Endothelial cell of hepatic sinusoid (primary cell): ENCODE data around the gene OR2V1.
"Not testable (repeated sequence)": the region's sequence is repeated elsewhere in the genome, so short reads cannot be mapped to it uniquely, and the experiment has no call there.

Experiments used
- in situ Hi-C: cut with HindIII; loops from 2 replicates; pipeline ENCODE4 v1.10.0; 2017; ENCODE audit warnings: low sequenced_read_pairs

The OR2V1 gene

DNA sequence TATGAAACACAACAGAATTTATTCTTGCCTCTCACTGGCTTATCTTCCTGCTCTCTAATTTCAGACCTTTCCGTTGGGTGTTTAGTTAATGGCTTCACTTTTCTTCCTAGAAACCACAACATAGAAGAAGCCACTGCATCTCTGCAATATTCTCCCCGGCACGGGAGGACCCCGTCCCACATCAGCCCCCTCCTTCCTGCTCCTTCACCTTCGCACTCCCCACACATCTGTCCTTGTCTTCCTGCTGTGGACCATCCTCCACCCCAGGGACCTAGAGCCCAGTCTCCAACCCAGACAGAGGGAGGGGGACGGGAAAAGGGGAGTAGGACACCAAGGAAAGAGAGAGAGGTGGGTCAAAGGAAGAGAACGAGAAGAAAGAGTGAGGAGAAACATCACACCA, 1.4 kb downstream of the OR2V1 start:
- in situ Hi-C loops = no loop called here

- in situ Hi-C loops = no loop called here
Measured at GRCh38 chr5:181127907-181128626, 2.9 kb downstream of the OR2V1 start.

- in situ Hi-C loops = no loop called here
Measured at GRCh38 chr5:181127456-181127855, 3.5 kb downstream of the OR2V1 start.

DNA sequence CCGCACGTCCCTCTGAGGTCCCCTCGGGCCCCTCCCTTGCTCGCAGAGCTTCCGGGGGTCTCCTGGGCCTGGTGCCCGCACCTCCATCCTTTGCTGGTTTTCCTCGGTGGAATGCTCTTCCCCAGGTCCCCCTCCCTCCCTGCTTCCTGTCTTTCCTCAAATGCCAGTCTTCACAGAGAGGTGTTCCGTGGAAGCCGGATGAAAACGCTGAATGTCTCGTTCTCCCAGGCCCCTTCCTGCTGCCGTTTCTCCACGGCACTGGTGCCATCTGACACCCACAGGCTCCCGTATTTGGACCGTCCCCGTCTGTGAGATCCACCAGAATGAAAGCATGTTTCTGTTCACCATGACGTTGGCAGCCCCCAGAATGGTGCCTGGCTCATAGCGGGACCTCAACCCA, 4.1 kb downstream of the OR2V1 start:
- in situ Hi-C loops = no loop called here

DNA sequence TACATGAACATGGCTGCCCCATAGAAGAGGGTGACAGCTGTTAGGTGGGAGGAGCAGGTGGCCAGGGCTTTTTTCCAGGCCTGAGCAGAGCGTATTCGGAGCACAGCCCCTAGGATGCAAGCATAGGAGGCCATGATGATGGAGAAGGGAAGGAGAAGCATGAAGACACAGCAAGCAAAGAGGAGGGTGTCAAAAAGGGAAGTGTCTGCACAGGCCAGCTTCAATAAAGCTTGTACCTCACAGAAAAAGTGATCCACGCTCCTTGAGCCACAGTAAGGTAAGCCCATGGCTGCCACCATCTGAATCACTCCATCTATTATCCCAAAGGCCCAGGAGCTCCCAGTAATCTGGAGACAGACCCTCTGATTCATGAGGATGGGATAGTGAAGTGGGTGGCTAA, 6.4 kb downstream of the OR2V1 start:
- in situ Hi-C loops = no loop called here

DNA sequence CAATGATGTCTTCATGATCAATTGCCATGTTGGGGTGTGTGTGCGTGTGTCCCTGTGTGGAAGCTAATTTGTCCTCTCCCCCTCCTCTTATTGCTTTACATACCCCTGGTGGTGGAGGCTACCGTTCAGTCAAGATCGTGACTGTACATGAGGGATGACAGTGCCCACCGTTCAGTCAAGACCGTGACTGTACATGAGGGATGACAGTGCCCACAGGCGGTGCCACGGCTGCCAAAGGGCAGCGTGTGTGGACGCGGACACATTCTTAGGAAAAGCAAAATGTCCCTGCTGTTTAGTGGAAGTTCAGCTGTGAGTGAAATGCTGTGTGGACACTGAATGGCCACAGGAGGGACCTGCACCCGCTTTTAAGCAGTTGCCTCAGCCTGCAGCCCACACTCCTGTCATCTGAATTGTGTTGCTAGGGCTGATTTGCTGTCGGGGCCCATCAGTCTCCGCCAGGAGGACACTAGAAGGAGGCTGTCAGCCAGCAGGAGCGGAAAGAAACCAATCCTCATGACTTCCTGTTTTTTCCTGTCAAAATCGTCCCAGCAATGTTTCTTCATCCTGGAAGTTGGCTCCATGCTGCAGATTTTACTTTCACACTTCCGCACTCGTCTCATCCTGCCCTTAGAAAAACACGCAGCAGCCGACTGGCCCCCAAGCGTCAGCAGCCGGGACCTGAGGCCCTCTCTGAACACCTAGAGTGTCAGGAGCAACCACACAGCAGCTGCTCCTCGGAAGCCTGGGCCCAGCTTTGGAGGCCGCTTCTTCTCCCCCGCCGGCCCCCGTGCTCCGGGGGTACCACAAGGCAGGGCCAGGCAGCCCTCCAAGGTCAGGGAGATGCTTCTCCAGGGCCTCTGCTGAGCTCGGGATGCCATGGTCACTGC, 9.1 kb downstream of the OR2V1 start:
- in situ Hi-C loops = no loop called here

GRCh38 chr5:181120761-181121160, 10.2 kb downstream of the OR2V1 start:
- in situ Hi-C loops = no loop called here

DNA sequence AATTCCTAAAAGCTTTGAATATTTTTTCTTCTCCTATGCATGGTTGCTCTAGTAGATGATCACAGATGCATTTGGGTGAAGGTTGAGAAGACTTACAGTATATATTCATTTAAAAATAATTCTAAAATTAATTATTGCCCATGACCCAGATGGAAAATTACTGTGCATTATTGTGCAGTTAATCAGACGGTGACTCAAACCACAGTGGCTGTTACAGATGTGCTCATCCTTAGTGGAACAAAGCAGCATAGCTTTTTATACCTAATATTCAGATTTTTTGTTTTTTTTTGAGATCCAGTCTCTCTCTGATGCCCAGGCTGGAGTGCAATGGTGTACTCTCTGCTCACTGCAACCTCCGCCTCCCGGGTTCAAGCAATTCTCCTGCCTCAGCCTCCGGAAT, 10.7 kb downstream of the OR2V1 start:
- in situ Hi-C loops = no loop called here

GRCh38 chr5:181119105-181119504, 11.9 kb downstream of the OR2V1 start:
- in situ Hi-C loops = no loop called here

DNA sequence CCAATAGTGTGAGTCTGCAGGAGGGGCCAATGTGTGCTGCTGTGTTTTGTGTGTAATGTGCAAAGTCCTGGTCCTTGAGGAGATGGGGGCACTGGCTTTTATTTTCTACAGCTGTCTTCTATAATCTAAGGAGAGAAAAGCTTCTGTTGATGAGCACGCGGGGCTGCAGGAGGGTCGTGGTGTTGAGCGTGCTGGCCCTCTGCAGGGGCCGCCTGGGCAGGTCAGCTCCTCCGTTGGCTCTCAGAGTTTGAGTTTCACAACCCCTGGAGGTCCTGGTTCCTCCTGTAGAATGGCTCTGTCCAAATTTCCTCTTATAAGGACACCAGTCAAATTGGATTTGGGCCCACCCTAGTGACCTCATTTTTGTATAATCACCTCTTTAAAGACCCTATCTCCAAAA, 12.6 kb downstream of the OR2V1 start:
- in situ Hi-C loops = no loop called here

DNA sequence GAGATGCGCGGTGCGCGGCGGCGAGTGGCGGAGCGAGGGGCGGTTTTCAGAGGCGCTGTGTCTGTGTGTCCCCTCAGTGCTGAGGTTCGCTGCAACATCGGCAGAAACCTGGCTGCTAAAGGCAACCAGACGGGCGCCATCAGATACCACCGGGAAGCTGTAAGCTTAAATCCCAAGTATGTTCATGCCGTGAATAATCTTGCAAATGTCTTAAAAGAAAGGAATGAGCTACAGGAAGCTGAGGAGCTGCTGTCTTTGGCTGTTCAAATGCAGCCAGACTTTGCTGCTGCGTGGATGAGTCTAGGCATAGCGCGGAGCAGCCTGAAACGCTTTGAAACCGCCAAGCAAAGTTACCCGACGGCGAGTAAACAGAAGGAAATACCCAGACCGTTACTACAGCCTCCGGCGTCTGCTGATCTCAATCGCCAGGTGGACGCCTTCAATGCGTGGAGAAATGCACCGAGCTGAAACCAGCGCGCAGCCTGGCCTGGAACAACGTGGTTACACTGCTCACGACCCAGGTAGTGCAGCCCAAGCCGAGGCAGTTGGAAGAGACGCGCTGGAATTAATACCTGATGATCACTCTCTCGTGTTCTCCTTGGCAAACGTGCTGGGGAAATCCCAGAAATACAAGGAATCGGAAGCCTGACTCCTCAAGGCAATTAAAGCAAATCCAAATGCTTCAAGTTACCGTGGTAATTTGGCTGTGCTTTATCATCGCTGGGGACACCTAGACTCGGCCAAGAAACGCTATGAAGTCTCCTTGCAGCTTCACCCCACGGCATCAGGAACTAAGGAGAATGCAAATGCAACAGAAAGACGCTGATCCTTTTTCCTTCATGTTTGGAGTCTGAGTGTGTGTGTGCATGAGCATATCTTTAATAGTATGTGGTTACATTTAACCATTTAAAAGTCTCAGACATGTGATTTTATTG, 15.9 kb downstream of the OR2V1 start:
- in situ Hi-C loops = no loop called here

GRCh38 chr5:181114284-181114843, 16.6 kb downstream of the OR2V1 start:
- in situ Hi-C loops = no loop called here

GRCh38 chr5:181113572-181113971, 17.4 kb downstream of the OR2V1 start:
- in situ Hi-C loops = not testable (repeated sequence)

DNA sequence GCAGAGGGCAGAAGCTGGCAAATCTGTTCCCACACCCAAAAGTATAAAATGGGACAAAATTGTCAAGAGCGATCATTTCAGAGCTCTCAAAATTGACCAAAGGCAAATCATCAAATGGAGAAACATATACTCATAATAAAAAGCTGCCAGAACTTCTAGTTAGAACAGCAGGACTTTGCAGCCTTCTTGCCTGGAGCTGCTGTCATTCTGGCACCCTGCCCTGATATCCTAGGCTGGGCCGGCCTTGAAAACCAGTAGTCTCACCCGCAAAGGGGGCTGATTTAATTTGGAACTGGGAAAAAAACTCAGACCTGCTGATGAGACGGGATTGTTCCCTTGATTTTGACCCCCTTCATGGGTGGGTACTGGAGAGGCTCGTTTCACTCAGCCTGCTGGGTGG, 18.5 kb downstream of the OR2V1 start:
- in situ Hi-C loops = no loop called here

DNA sequence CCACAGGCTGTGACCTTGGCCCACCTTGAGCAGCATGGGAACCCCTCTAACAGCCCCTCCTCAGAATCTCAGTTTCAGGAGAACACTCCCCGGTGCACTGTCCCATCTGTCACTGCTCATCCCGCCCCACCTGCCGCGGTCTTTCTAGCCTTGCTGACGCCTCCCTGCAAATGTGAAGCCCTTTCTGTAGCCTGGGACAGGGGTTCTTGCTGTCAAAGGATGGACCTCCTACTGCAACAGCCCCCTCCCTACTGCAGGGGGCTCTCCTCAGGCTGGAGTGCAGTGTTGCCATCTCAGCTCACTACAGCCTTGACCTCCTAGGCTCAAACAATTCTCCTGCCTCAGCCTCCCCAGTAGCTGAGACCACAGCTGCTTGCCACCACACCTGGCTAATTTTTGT, 20.0 kb downstream of the OR2V1 start:
- in situ Hi-C loops = no loop called here

GRCh38 chr5:181109489-181110013, 21.4 kb downstream of the OR2V1 start:
- in situ Hi-C loops = no loop called here

GRCh38 chr5:181108578-181109165, 22.3 kb downstream of the OR2V1 start:
- in situ Hi-C loops = no loop called here

DNA sequence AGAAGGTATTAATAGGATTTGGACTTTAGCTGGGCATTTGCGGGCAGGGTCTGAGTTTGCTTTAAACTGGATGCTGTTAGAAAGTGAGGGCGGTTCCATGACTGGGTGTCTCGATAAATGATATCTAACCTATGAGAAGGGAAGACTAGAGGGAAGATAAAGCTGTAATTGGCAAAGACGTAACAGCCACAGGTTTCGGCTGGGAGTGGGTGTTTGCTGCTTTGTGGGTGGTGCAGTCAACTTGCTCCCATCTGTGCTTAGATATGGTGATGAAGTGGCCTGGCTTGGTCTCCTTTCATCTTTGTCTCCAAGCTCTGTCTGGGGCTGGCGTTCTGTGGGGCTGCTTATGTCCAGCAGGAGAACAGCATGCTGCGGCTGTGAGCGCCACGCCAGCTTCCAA, 23.3 kb downstream of the OR2V1 start:
- in situ Hi-C loops = no loop called here

- in situ Hi-C loops = no loop called here
Measured at GRCh38 chr5:181105391-181106025, 25.5 kb downstream of the OR2V1 start.
